Measurements from ENCODE around the gene RHBDD3.

DNA sequence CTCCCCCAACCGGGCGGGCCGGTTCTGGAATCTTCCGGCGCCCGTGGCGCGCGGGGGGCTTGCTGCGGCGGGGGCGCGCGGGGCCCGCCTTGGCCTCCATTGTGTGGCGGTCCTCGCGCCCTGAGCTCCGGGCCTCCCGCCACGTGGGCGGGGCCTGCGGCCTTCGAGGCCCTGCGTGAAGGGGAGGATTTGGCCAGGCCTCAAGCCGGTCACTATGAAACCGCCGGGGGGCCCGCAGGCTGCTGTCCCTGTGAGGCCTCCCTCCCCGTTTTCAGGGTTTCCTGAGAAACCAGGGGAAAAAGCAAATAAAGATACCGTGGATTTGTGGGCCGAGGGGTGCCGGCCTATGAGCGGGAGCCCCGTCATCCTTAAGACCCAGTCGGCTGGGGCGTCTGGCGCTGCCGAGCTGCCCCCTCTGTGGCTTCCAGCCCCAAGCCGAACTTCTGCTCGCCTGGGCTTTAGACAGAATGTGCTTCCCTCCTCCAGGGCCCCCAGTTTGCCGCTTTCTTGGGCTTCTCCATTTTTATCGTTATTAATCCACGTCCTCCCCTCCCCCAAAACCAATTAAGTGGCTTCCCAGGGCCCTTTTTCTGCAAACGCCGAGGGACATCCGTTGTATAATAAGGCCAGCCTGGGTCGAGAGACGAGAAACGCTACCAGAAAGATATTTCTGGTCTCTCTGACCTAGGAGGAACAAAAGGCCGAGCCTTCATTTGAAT is 889 bp upstream of the RHBDD3 start:
- TF ChIP-seq CTCF (IDR thresholded peaks at IDR 0.05) (peak in 1 of 4 donors; percentile 2), POLR2A (IDR thresholded peaks at IDR 0.05) (peak; percentile 5)
